Measurements from ENCODE around the gene NOL8.

GRCh38 chr9:92254381-92255337 is 70.5 kb downstream of the NOL8 start:
- no peak for TF ChIP-seq CTCF (IDR thresholded peaks at IDR 0.05; ENCODE audit: low read length)
- no peak for TF ChIP-seq EZH2 (optimal IDR thresholded peaks at IDR 0.05; ENCODE audit: low read depth, low read length)
